GM19372 (cell line): ENCODE results near the gene PDE11A.

ENCODE experiments used
- ATAC-seq: cut with Tn5 transposase; IDR thresholded peaks from one replicate; pipeline ENCODE4 v1.9.1; 2021; ENCODE audit warnings: mild to moderate bottlenecking, low read depth, moderate library complexity; ENCODE audit not compliant: unreplicated experiment

The PDE11A gene

DNA sequence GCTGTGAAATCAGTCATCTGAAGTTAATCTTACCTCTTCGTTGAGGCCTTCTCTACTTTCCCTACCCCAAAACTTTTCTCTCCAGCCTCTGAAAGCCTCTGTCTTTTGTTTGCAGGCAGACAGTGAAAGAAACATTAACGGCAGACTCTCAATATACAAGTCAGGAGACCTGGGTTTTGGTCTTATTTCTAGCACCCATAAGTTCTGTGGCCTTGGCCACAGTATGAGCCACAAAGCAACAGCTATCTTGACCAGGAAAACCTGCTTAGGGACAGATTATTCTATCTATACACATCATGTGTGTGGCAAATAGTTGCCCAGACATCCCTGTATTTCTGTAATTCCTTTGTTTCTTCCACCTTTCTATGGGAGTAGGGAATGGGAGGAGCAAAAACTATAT is 361.7 kb downstream of the PDE11A start:
- ATAC-seq = no peak

- no peak for ATAC-seq
Observed at GRCh38 chr2:177709986-177710401, 362.6 kb downstream of the PDE11A start.

- no peak for ATAC-seq
Observed at GRCh38 chr2:177708660-177709444, 363.7 kb downstream of the PDE11A start.

GRCh38 chr2:177708106-177708505 is 364.5 kb downstream of the PDE11A start:
- ATAC-seq = no peak

- ATAC-seq = no peak
Observed at GRCh38 chr2:177705511-177706173, 366.9 kb downstream of the PDE11A start.

GRCh38 chr2:177703159-177703558 is 369.4 kb downstream of the PDE11A start:
- no peak for ATAC-seq

DNA sequence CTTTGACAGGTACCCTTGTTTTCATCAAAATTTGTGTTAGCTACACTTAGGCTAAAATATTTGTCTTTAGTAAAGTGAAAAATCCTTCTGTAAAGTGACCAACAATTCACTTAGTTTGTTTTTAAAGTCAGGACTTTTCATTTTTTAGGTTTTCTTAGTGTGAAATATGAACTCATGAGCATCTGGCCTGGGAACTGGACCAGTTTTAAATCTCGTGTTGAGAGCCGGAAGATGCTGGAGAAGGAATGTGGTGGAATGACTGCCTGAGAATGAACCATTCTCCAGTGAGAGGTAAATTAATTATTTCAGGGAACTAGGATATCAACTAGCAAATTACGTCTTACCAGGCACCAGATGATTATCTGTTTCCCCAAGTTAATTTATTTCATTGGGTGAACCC is 374.3 kb downstream of the PDE11A start:
- ATAC-seq = no peak

DNA sequence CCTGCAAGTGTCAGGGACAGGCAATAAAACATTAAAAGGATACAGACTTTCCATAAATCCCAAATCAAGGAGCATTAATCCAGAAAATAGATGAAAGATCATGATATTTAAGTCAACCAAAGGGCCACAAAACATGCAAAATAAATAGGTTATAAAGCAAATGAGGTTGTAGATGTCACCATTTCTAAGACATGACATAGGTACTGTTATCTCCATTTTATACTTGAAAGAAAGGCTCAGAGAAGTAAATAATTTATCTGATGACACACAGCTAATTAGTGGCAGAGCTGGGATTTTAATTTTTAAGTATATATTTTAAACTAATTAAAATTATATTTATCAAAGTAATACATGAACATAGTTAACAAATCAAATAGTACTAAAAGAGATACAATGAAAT is 378.2 kb downstream of the PDE11A start:
- no peak for ATAC-seq

DNA sequence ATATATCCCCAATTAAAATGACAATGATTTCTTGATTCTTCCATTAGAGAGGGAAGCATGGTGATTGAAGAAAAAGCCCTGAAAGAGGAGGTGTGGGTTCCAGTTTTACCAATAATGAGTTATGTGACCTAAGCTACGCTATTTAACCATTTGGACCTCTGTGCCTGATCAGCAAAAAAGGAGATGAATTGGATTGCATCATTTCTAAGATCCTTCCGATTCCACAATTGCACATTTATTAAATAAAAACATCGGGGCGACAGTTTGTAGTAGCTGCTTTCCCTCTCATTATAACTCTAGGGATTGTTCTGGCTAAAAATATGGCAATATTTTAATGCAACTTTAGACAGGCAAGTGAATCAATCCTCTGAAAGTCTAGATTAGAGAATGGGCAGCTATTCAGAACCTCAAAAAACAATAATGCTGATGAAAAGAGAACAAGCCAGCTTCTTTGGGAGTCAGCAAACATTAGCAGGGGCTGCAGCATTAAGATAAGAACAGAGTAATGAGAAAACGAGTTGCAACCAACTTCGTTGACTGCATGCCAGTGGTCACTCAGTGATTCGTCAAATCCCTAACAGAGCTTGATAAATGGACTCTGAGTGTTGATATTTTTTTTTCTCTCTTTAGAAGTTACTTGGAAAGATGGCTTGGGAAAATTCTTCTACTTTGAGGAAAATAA is 378.8 kb downstream of the PDE11A start:
- ATAC-seq = no peak

DNA sequence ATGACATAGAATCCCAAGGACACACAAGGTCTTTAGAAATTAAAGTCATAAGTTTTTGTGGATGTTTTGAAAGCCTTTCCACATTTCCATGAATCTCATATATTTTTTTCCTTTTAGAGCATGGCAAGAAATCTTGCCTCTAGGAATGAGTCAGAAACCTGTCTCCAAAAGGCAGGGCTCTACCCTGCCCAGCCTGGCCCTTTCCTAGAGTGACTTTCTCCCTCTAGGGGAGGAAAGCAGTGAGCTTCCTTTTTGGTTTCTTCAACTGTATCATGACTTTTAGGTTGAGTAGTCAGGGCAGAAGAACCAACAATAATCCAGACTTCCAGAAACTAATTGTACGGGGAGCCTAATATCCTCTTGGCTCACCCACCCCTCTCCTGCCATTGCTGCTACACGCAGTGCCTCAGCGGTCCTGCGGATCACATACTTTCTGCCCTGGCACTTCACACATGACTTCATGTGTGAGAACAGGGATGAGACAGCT is 379.8 kb downstream of the PDE11A start:
- ATAC-seq = no peak

- no peak for ATAC-seq
Observed at GRCh38 chr2:177692042-177692782, 380.4 kb downstream of the PDE11A start.

DNA sequence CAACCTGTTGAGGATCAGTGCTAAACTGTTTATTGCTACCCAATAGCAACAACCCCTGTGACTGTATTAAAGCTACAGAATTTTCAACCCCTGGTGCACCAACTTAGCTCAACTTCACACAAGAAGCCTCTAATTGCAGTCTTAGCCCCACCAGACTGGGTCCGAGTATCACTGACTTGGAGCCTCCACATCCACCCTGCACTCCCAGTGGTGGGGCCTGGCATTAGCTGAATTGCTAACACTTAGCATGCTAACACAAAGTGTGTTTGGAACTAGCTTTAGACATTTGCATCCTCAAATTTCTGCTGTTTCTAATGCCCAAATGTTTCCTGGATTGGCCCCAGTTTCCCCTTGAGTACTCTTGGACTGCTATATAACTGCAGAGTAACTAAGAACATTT is 381.4 kb downstream of the PDE11A start:
- ATAC-seq = no peak

DNA sequence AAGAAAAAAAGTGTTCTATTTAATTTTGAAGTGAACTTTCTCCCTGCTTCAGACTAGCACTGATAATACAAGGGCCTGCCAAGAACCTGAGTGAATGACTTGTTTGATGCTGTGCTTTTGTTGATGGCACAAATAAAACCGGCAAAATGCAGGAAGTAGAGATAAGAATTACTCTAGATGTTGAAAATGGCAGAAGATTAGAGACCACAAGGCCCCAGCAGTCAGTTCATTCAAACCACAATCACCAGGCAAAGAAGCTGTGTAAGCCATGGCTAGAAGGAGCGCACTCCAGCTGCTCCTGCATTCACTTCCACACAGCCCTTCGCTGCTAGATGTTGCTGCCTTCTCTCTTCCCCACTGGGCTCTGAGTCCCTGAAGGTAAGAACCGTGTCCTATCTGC is 383.0 kb downstream of the PDE11A start:
- ATAC-seq = no peak

GRCh38 chr2:177688844-177689243 is 383.7 kb downstream of the PDE11A start:
- ATAC-seq = no peak

GRCh38 chr2:177683661-177684069 is 388.9 kb downstream of the PDE11A start:
- ATAC-seq = no peak

DNA sequence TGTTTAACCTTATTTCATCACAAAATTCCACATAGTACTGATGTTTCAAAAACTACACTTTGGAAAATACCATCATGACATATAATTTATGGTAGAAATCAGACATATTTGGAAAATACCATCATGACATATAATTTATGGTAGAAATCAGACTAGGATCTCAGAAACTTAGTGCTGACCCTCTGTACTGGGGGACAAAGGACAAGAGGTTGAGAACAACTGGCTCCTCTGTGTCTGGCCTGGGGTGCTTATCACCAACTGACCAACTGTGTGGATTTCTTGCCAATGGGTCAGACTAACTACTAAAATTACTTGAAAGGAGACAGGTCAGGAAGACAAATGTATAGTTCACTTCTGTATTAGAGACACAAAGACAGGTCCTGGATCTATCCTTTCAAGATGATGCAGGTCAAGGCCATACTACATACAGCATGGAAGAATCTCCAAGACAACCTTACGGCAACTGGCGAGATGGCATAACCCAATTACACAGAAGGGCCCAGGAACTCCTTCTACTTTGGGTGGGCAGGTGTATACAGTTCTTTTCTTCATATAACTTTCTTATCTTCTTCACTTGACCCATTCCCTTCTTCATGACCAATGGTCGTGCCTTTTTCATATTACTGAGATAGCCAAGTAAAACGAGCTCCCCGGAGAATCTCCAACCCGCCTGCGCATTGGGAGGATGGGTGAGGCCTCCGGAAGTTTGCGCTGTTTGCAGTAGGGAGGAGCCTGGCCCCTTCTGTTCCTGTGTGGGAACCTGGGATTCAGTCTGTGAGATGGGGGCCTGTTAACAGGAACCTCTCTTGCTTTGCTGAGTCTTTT is 389.5 kb downstream of the PDE11A start:
- no peak for ATAC-seq

DNA sequence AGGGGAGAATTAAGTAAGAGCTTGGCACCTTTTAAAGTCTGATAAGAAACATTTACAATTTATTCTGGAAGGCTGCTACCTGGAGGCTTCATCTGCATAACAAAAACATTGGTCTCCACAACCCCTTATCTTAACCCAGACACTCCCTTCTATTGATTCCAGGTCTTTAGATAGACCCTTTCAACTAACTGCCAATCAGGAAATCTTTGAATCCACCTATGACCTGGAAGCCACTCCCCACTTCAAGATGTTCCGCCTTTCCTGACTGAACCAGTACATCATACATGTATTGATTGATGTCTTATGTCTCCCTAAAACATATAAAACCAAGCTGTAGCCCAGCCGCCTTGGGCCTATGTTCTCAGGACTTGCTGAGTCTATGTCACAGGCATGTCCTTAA is 390.6 kb downstream of the PDE11A start:
- ATAC-seq = no peak

- no peak for ATAC-seq
Observed at GRCh38 chr2:177680866-177681712, 391.5 kb downstream of the PDE11A start.
